ENCODE measurements around the gene PAPSS2.

DNA sequence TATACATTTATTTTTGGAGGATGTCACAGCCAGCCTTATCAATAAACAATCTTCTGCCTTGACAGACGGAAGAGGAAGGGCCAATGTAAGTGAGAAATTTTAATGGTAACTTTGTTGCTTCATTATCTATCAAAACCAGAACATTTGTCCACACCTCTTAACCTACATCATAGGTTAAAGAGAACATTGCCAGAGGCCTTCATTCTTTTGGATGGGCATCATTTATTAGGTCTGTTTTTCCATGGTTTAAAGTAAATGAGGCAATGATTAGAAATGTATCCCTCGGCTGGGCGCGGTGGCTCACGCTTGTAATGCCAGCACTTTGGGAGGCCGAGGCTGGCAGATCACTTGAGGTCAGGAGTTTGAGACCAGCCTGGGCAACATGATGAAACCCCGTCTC lies 29.5 kb upstream of the PAPSS2 start:
- TF ChIP-seq, protein P1, sequence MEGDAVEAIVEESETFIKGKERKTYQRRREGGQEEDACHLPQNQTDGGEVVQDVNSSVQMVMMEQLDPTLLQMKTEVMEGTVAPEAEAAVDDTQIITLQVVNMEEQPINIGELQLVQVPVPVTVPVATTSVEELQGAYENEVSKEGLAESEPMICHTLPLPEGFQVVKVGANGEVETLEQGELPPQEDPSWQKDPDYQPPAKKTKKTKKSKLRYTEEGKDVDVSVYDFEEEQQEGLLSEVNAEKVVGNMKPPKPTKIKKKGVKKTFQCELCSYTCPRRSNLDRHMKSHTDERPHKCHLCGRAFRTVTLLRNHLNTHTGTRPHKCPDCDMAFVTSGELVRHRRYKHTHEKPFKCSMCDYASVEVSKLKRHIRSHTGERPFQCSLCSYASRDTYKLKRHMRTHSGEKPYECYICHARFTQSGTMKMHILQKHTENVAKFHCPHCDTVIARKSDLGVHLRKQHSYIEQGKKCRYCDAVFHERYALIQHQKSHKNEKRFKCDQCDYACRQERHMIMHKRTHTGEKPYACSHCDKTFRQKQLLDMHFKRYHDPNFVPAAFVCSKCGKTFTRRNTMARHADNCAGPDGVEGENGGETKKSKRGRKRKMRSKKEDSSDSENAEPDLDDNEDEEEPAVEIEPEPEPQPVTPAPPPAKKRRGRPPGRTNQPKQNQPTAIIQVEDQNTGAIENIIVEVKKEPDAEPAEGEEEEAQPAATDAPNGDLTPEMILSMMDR (conservative IDR thresholded peaks at IDR 0.05; ENCODE audit: low read length), result no peak
- TF ChIP-seq EZH2phosphoT487 (IDR thresholded peaks at IDR 0.05; ENCODE audit: borderline replicate concordance, low read depth, low read length), result no peak
